Testis (tissue), 3 donors: ENCODE measurements around the gene APCDD1L. TPM values are rescaled to one million over a fixed set of nuclear protein-coding genes. Genes with fewer than 3 reads are reported as not detected.

Experiments
- DNase-seq: peaks from one replicate; pipeline ENCODE4 v3.0.0-alpha.2; 2019
- H3K27ac ChIP-seq, 2 donors: fragments of 200-600 bp; sonication (generic); one replicate each; pipeline ENCODE4 v1.5.1; 2019
- H3K27me3 ChIP-seq: fragments of 200-600 bp; sonication (generic); one replicate; pipeline ENCODE4 v1.5.1; 2019
- H3K36me3 ChIP-seq: fragments of 200-600 bp; sonication (generic); one replicate; pipeline ENCODE4 v1.5.1; 2017; ENCODE audit warnings: low read depth; ENCODE audit errors: missing control alignments
- H3K4me1 ChIP-seq: fragments of 200-600 bp; sonication (generic); one replicate; pipeline ENCODE4 v1.5.1; 2019
- H3K4me3 ChIP-seq, 2 donors: fragments of 200-600 bp; sonication (generic); one replicate each; pipeline ENCODE4 v1.5.1; 2017 to 2019
- H3K9me3 ChIP-seq: fragments of 200-600 bp; sonication (generic); one replicate; pipeline ENCODE4 v1.5.1; 2017
- CTCF ChIP-seq, 3 experiments: fragments of 450-650 bp in 2 of 3; fragments of 200-600 bp in 1 of 3; sonication (generic) in 1 of 3; IDR thresholded peaks; one replicate each; pipeline ENCODE4 v1.5.1; 2016 to 2019; ENCODE audit warnings: antibody characterized with exemption in 3 of 3, mild to moderate bottlenecking in 2 of 3, moderate library complexity in 1 of 3
- POLR2A ChIP-seq: fragments of 450-650 bp; IDR thresholded peaks from one replicate; pipeline ENCODE4 v1.6.1; 2017; ENCODE audit warnings: antibody characterized with exemption, mild to moderate bottlenecking, moderate library complexity
- WGBS, 2 donors: methylation state at CpG; one replicate each; pipeline ENCODE4 v1.1.5; 2018; 5-methylcytosine and 5-hydroxymethylcytosine counted together
- intact Hi-C: fragments of 100-400 bp; cut with DNase I; formaldehyde crosslinking; loops from one replicate; pipeline ENCODE4 v1.15.1; 2023; ENCODE audit warnings: low total_unique reads
- polyA plus RNA-seq: library from polyadenylated mRNA; stranded (reverse); fragments of 350-450 nt; fragmentation: Illumina TruSeq; extraction: RNeasy Lipid Tissue Mini Kit (QIAGEN cat#74804); gene quantifications from one replicate; pipeline ENCODE4 v1.2.3, GENCODE V29; 2014; ENCODE audit warnings: low read depth, low replicate concordance; ENCODE audit not compliant: insufficient read depth
- total RNA-seq, 2 donors: library from RNA; depleted of rRNA; stranded (reverse); fragments of >200 nt; gene quantifications; one replicate each; pipeline ENCODE4 v1.2.3, GENCODE V29; 2016

Gene APCDD1L
- total and polyA plus RNA-seq, 3 donors from 2014 or later, result 0.12 to 0.20 TPM; not detected in 1

- no peak for TF ChIP-seq CTCF (IDR thresholded peaks at IDR 0.05)
- no peak for TF ChIP-seq POLR2A
Measured at GRCh38 chr20:58503668-58504067, 11.5 kb downstream of the APCDD1L start.

GRCh38 chr20:58500256-58500655 lies 14.9 kb downstream of the APCDD1L start:
- Histone ChIP-seq H3K4me1 (no peaks in the 10 kb centered on the region), H3K27me3 (no peaks in the 10 kb centered on the region), H3K9me3 (no peaks in the 10 kb centered on the region), H3K36me3 (no peaks in the 10 kb centered on the region), H3K4me3 (no peak overlapping the region), H3K27ac (no peak overlapping the region)
- intact Hi-C loops, result no loop called here
- DNase-seq, result no peak
- TF ChIP-seq POLR2A (no peak), CTCF (IDR thresholded peaks at IDR 0.05) (no peak)
- 89 to 93% methylated on average over 7 of the region's 7 CpGs for WGBS, 2 donors

More at GRCh38 chr20:58503668-58504067, 11.5 kb downstream of the APCDD1L start:
- no peak overlapping the region for H3K27ac ChIP-seq
- H3K4me3 ChIP-seq, result no peak overlapping the region
- intact Hi-C loops, result no loop called here
- no peaks in the 10 kb centered on the region for H3K36me3 ChIP-seq
- 100% methylated on average over 1 of the region's 1 CpG; no CpG with 5 or more reads in 1 of the 2 donors for WGBS, 2 donors
- no peaks in the 10 kb centered on the region for H3K4me1 ChIP-seq
- H3K27me3 ChIP-seq, result no peaks in the 10 kb centered on the region
- no peak for DNase-seq
- H3K9me3 ChIP-seq, result no peaks in the 10 kb centered on the region

GRCh38 chr20:58498470-58499068 lies 16.6 kb downstream of the APCDD1L start:
- WGBS, 2 donors, result 74 to 89% methylated on average over 8 to 9 of the region's 9 CpGs
- no peak overlapping the region for H3K4me3 ChIP-seq
- DNase-seq, result no peak
- H3K27me3 ChIP-seq, result no peaks in the 10 kb centered on the region
- H3K4me1 ChIP-seq, result no peaks in the 10 kb centered on the region
- no peaks in the 10 kb centered on the region for H3K9me3 ChIP-seq
- H3K36me3 ChIP-seq, result no peaks in the 10 kb centered on the region
- intact Hi-C loops, result no loop called here
- H3K27ac ChIP-seq, result no peak overlapping the region
- TF ChIP-seq POLR2A (no peak), CTCF (IDR thresholded peaks at IDR 0.05) (no peak)

GRCh38 chr20:58497724-58498469 lies 17.3 kb downstream of the APCDD1L start:
- no peak for DNase-seq

More at GRCh38 chr20:58497724-58498469, 17.3 kb downstream of the APCDD1L start:
- TF ChIP-seq POLR2A (no peak), CTCF (IDR thresholded peaks at IDR 0.05) (no peak)
- Histone ChIP-seq H3K36me3 (no peaks in the 10 kb centered on the region), H3K27me3 (no peaks in the 10 kb centered on the region), H3K9me3 (no peaks in the 10 kb centered on the region), H3K4me1 (no peaks in the 10 kb centered on the region), H3K27ac (no peak overlapping the region), H3K4me3 (no peak overlapping the region)
- intact Hi-C loops, result no loop called here
- 89 to 94% methylated on average over 13 of the region's 13 CpGs for WGBS, 2 donors
